Transverse colon (tissue), 4 donors: ENCODE results near the gene PSTK.

Source experiments
- CTCF ChIP-seq, 5 experiments: fragments of 200-600 bp in 3 of 5; fragments of 450-650 bp in 2 of 5; sonication (generic) in 3 of 5; IDR thresholded peaks; 1 replicate in 2 of 5; 2 replicates in 3 of 5; pipeline ENCODE4 v1.5.1; 2016 to 2017; ENCODE audit warnings: antibody characterized with exemption in 5 of 5, inconsistent platforms in 3 of 5, mild to moderate bottlenecking in 2 of 5, moderate library complexity in 1 of 5
- EP300 ChIP-seq: sonication (generic); formaldehyde crosslinking; IDR thresholded peaks from one replicate; pipeline ENCODE4 v1.6.1; 2017; ENCODE audit warnings: antibody characterized with exemption, low read depth
- POLR2AphosphoS5 ChIP-seq, 3 donors: sonication (generic); formaldehyde crosslinking; IDR thresholded peaks; one replicate each; pipeline ENCODE4 v1.6.1; 2016; ENCODE audit warnings: antibody characterized with exemption in 3 of 3

- TF ChIP-seq CTCF (IDR thresholded peaks at IDR 0.05), result no peak
- no peak for TF ChIP-seq EP300
- TF ChIP-seq POLR2AphosphoS5 (IDR thresholded peaks at IDR 0.05), result no peak
These were observed 54.1 kb downstream of the PSTK start for GRCh38 chr10:123034332-123034731.
